B cell (primary cell): ENCODE data around the gene CASKIN1.

Experiments used
- EZH2 ChIP-seq: IDR thresholded peaks from 2 replicates; pipeline ENCODE4 v1.6.1; 2012; ENCODE audit warnings: borderline replicate concordance, low read depth, mild to moderate bottlenecking, moderate library complexity, low read length; ENCODE audit not compliant: insufficient read depth, poor library complexity, severe bottlenecking
- TF ChIP-seq, protein P1 (sequence below): fragments of 200-600 bp; IDR thresholded peaks from one replicate; pipeline ENCODE4 v1.8.0; 2022; ENCODE audit warnings: antibody characterized with exemption, mild to moderate bottlenecking

DNA sequence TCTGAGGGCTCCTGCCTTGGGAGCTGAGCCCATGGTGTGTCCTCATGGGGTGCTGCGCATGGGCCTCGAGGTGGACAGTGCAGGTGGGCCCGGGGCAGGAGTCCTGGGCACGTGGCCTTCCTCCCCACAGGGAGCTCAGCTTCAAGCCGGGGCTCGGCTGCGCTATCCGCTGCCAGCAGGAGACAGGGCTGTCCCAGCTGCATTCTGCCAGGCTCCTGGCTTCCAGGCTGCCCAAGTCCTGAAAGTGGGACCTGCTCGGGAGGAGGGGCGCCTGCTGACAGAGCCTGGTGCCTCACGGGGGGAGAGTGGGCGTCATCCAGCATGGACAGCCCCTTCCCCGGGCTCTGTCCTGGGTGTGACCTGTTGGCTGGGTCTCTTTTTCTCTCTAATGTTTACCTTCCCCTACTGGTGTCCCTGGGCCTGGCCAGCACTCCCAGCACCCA, 33.7 kb downstream of the CASKIN1 start:
- TF ChIP-seq, protein P1, sequence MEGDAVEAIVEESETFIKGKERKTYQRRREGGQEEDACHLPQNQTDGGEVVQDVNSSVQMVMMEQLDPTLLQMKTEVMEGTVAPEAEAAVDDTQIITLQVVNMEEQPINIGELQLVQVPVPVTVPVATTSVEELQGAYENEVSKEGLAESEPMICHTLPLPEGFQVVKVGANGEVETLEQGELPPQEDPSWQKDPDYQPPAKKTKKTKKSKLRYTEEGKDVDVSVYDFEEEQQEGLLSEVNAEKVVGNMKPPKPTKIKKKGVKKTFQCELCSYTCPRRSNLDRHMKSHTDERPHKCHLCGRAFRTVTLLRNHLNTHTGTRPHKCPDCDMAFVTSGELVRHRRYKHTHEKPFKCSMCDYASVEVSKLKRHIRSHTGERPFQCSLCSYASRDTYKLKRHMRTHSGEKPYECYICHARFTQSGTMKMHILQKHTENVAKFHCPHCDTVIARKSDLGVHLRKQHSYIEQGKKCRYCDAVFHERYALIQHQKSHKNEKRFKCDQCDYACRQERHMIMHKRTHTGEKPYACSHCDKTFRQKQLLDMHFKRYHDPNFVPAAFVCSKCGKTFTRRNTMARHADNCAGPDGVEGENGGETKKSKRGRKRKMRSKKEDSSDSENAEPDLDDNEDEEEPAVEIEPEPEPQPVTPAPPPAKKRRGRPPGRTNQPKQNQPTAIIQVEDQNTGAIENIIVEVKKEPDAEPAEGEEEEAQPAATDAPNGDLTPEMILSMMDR = no peak
- no peak for TF ChIP-seq EZH2
